ENCODE data around the gene LRRC32.
"Not testable (repeated sequence)": the region's sequence is repeated elsewhere in the genome, so short reads cannot be mapped to it uniquely, and the experiment has no call there.

LRRC32 gene

GRCh38 chr11:76621466-76621865 lies 49.1 kb downstream of the LRRC32 start:
- no peak for ATAC-seq
- TF ChIP-seq ZNF565 (CRISPR knock-in tag; conservative IDR thresholded peaks at IDR 0.05; ENCODE audit: low read depth) (no peak), PPARA (CRISPR knock-in tag; IDR thresholded peaks at IDR 0.05; ENCODE audit: borderline replicate concordance) (no peak), TCF4 (CRISPR knock-in tag; IDR thresholded peaks at IDR 0.05; ENCODE audit: borderline replicate concordance) (no peak), ARNTL (CRISPR knock-in tag; IDR thresholded peaks at IDR 0.05; ENCODE audit: borderline replicate concordance, low read depth) (no peak), CSDC2 (CRISPR knock-in tag; IDR thresholded peaks at IDR 0.05) (no peak), POU6F1 (CRISPR knock-in tag; IDR thresholded peaks at IDR 0.05; ENCODE audit: borderline replicate concordance, low read depth) (no peak), ZNF8 (CRISPR knock-in tag; IDR thresholded peaks at IDR 0.05) (no peak), SNAI2 (CRISPR knock-in tag; IDR thresholded peaks at IDR 0.05) (no peak), ZFP3 (CRISPR knock-in tag; IDR thresholded peaks at IDR 0.05) (no peak), ESRRG (CRISPR knock-in tag; IDR thresholded peaks at IDR 0.05) (no peak), ZFP30 (CRISPR knock-in tag; IDR thresholded peaks at IDR 0.05) (no peak)

DNA sequence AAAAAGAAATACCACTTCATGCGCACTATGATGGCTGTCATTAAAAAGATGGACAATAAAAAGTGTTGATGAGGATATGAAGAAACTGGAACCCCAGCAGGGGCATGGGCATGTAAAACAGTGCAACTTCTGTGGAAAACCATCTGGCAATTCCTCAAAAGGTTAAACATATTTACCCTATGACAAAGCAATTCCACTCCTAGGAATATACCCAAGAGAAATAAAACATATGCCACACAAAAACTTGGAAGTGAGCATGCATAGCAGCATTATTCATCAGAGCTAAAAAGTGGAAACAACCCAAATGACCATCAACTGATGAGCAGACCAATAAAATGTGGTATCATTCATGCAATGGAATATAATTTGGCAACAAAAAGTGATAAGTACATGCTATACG lies 50.1 kb downstream of the LRRC32 start:
- TF ChIP-seq ARNTL (CRISPR knock-in tag; IDR thresholded peaks at IDR 0.05; ENCODE audit: borderline replicate concordance, low read depth) (no peak), PATZ1 (CRISPR knock-in tag; IDR thresholded peaks at IDR 0.05; ENCODE audit: borderline replicate concordance) (no peak), ZNF70 (CRISPR knock-in tag; IDR thresholded peaks at IDR 0.05) (no peak), TSHZ2 (CRISPR knock-in tag; IDR thresholded peaks at IDR 0.05) (no peak), TCF4 (CRISPR knock-in tag; IDR thresholded peaks at IDR 0.05; ENCODE audit: borderline replicate concordance) (no peak), ZNF8 (CRISPR knock-in tag; IDR thresholded peaks at IDR 0.05) (no peak), ZFP3 (CRISPR knock-in tag; IDR thresholded peaks at IDR 0.05) (no peak), ISL1 (CRISPR knock-in tag; IDR thresholded peaks at IDR 0.05) (no peak), OSR1 (CRISPR knock-in tag; IDR thresholded peaks at IDR 0.05) (no peak), ZC3H10 (CRISPR knock-in tag; IDR thresholded peaks at IDR 0.05) (no peak), POU6F1 (CRISPR knock-in tag; IDR thresholded peaks at IDR 0.05; ENCODE audit: borderline replicate concordance, low read depth) (no peak), BACH2 (CRISPR knock-in tag; IDR thresholded peaks at IDR 0.05; ENCODE audit: borderline replicate concordance) (no peak), ZNF565 (CRISPR knock-in tag; conservative IDR thresholded peaks at IDR 0.05; ENCODE audit: low read depth) (no peak), SNAI2 (CRISPR knock-in tag; IDR thresholded peaks at IDR 0.05) (no peak), PPARA (CRISPR knock-in tag; IDR thresholded peaks at IDR 0.05; ENCODE audit: borderline replicate concordance) (no peak), RARB (CRISPR knock-in tag; IDR thresholded peaks at IDR 0.05) (no peak), GLIS3 (CRISPR knock-in tag; IDR thresholded peaks at IDR 0.05) (no peak), TOX (CRISPR knock-in tag; IDR thresholded peaks at IDR 0.05; ENCODE audit: borderline replicate concordance) (no peak), ESRRG (CRISPR knock-in tag; IDR thresholded peaks at IDR 0.05) (no peak)
- TF ChIP-seq, protein P1, sequence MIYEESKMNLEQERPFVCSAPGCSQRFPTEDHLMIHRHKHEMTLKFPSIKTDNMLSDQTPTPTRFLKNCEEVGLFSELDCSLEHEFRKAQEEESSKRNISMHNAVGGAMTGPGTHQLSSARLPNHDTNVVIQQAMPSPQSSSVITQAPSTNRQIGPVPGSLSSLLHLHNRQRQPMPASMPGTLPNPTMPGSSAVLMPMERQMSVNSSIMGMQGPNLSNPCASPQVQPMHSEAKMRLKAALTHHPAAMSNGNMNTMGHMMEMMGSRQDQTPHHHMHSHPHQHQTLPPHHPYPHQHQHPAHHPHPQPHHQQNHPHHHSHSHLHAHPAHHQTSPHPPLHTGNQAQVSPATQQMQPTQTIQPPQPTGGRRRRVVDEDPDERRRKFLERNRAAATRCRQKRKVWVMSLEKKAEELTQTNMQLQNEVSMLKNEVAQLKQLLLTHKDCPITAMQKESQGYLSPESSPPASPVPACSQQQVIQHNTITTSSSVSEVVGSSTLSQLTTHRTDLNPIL (CRISPR knock-in tag; IDR thresholded peaks at IDR 0.05; ENCODE audit: low read depth): no peak
- ATAC-seq: no peak; the same call in 2 of the 3 replicates

- not testable (repeated sequence) for ATAC-seq
These were observed 50.7 kb downstream of the LRRC32 start for GRCh38 chr11:76619801-76620200.

All from SK-N-SH treated with all-trans-retinoic acid at 6 μM for 48 hours (cell line).